Mesothelial cell of epicardium (in vitro differentiated cells): Measurements from ENCODE around the gene SPEN. TPM values are rescaled to one million over a fixed set of nuclear protein-coding genes. Genes with fewer than 3 reads are reported as not detected.

Experiments
- DNase-seq, 2 experiments: peaks; one replicate each; pipeline ENCODE4 v3.0.0; 2021; ENCODE audit warnings: low spot score in 2 of 2; ENCODE audit not compliant: unreplicated experiment in 2 of 2
- H3K27ac Mint-ChIP-seq: 2 replicates; pipeline ENCODE4 v1.8.0; 2021; ENCODE audit warnings: mixed read lengths
- H3K27me3 Mint-ChIP-seq: 2 replicates; pipeline ENCODE4 v1.8.0; 2021; ENCODE audit warnings: low read depth, mixed read lengths
- H3K36me3 Mint-ChIP-seq: 2 replicates; pipeline ENCODE4 v1.8.0; 2021; ENCODE audit warnings: mixed read lengths
- H3K4me1 Mint-ChIP-seq: 2 replicates; pipeline ENCODE4 v1.8.0; 2021; ENCODE audit warnings: mixed read lengths
- H3K4me3 Mint-ChIP-seq: 2 replicates; pipeline ENCODE4 v1.8.0; 2021; ENCODE audit warnings: mild to moderate bottlenecking, moderate library complexity, mixed read lengths
- H3K9me3 Mint-ChIP-seq: 2 replicates; pipeline ENCODE4 v1.8.0; 2021; ENCODE audit warnings: mixed read lengths
- CTCF ChIP-seq: fragments of 200-600 bp; sonication (generic); IDR thresholded peaks from one replicate; pipeline ENCODE4 v1.5.0; 2021; ENCODE audit warnings: antibody characterized with exemption; ENCODE audit not compliant: unreplicated experiment
- total RNA-seq: library from RNA; stranded (reverse); gene quantifications from 3 replicates; pipeline ENCODE4 v1.2.1, GENCODE V29; 2021

SPEN gene
- total RNA-seq, 1 donor from 2014 or later = 88.0 TPM

- H3K4me1 Mint-ChIP-seq = peaks cover 44% of the 10 kb centered on the region
- no peak overlapping the region for H3K4me3 Mint-ChIP-seq
- no peak for TF ChIP-seq CTCF
Observed at GRCh38 chr1:15948595-15949452, 101.3 kb downstream of the SPEN start.

GRCh38 chr1:15949453-15950245 is 102.1 kb downstream of the SPEN start:
- H3K27ac Mint-ChIP-seq = peak overlapping the region; percentile 95
- no peaks in the 10 kb centered on the region for H3K9me3 Mint-ChIP-seq
- peak overlapping the region; percentile 17 for H3K4me3 Mint-ChIP-seq
- no peaks in the 10 kb centered on the region for H3K27me3 Mint-ChIP-seq
- DNase-seq = no peak
- H3K36me3 Mint-ChIP-seq = peaks cover 19% of the 10 kb centered on the region
- no peak for TF ChIP-seq CTCF
- peaks cover 44% of the 10 kb centered on the region for H3K4me1 Mint-ChIP-seq

More at GRCh38 chr1:15948595-15949452, 101.3 kb downstream of the SPEN start:
- peak overlapping the region; percentile 95 for H3K27ac Mint-ChIP-seq
- no peaks in the 10 kb centered on the region for H3K9me3 Mint-ChIP-seq
- no peaks in the 10 kb centered on the region for H3K27me3 Mint-ChIP-seq
- peaks cover 19% of the 10 kb centered on the region for H3K36me3 Mint-ChIP-seq
- DNase-seq = no peak

- no peak for TF ChIP-seq CTCF
- Mint-ChIP-seq H3K4me3 (no peak overlapping the region), H3K27me3 (no peaks in the 10 kb centered on the region), H3K27ac (peak overlapping the region; percentile 71), H3K4me1 (peaks cover 44% of the 10 kb centered on the region), H3K36me3 (peaks cover 19% of the 10 kb centered on the region), H3K9me3 (no peaks in the 10 kb centered on the region)
- DNase-seq = no peak
Observed at GRCh38 chr1:15950302-15950701, 102.8 kb downstream of the SPEN start.

GRCh38 chr1:15950763-15951295 is 103.3 kb downstream of the SPEN start:
- peaks cover 44% of the 10 kb centered on the region for H3K4me1 Mint-ChIP-seq
- TF ChIP-seq CTCF = no peak
- peak overlapping the region; percentile 71 for H3K27ac Mint-ChIP-seq
- H3K4me3 Mint-ChIP-seq = peak overlapping the region; percentile 32
- no peak for DNase-seq
- H3K36me3 Mint-ChIP-seq = peaks cover 19% of the 10 kb centered on the region
- H3K9me3 Mint-ChIP-seq = no peaks in the 10 kb centered on the region
- H3K27me3 Mint-ChIP-seq = no peaks in the 10 kb centered on the region

- Mint-ChIP-seq H3K9me3 (no peaks in the 10 kb centered on the region), H3K27ac (no peak overlapping the region), H3K4me1 (peaks cover 44% of the 10 kb centered on the region), H3K4me3 (no peak overlapping the region), H3K27me3 (no peaks in the 10 kb centered on the region), H3K36me3 (peaks cover 14% of the 10 kb centered on the region)
- DNase-seq = no peak
- no peak for TF ChIP-seq CTCF
Observed at GRCh38 chr1:15951341-15952153, 104.0 kb downstream of the SPEN start.
